Stomach (tissue), 9 donors: ENCODE results near the gene KCNK1. TPM values are rescaled to one million over a fixed set of nuclear protein-coding genes. Genes with fewer than 3 reads are reported as not detected.
A peak's percentile ranks its signal among the peaks of the same experiment; 100 is the strongest.

ENCODE experiments used
- DNase-seq, 2 donors: peaks; one replicate each; pipeline versions ENCODE4 v3.0.0 to v3.0.0-alpha.2; 2013 to 2019
- H3K27ac ChIP-seq, 5 donors: fragments of 200-600 bp in 4 of 5; sonication (generic) in 4 of 5; one replicate each; pipeline ENCODE4 v1.5.1; 2013 to 2019; ENCODE audit warnings: mild to moderate bottlenecking in 1 of 5, moderate library complexity in 1 of 5
- H3K27me3 ChIP-seq, 3 donors: fragments of 200-600 bp; sonication (generic); one replicate each; pipeline ENCODE4 v1.5.1; 2017 to 2019; ENCODE audit warnings: mixed run types in 1 of 3
- H3K36me3 ChIP-seq, 4 donors: fragments of 200-600 bp; sonication (generic); 1 replicate in 3 of 4; 2 replicates in 1 of 4; pipeline ENCODE4 v1.5.1; 2016 to 2019
- H3K4me1 ChIP-seq, 4 donors: fragments of 200-600 bp; sonication (generic); one replicate each; pipeline ENCODE4 v1.5.1; 2016 to 2019
- H3K4me3 ChIP-seq, 4 donors: fragments of 200-600 bp; sonication (generic) in 3 of 4; one replicate each; pipeline ENCODE4 v1.5.1; 2016 to 2019; ENCODE audit warnings: mild to moderate bottlenecking in 1 of 4
- H3K9me3 ChIP-seq, 4 donors: fragments of 200-600 bp; sonication (generic); one replicate each; pipeline ENCODE4 v1.5.1; 2016 to 2019
- CTCF ChIP-seq, 7 experiments: fragments of 450-650 bp in 4 of 7; fragments of 200-600 bp in 3 of 7; sonication (generic) in 3 of 7; IDR thresholded peaks; one replicate each; pipeline ENCODE4 v1.5.1; 2016 to 2019; ENCODE audit warnings: antibody characterized with exemption in 7 of 7, control low read depth in 2 of 7, mild to moderate bottlenecking in 1 of 7
- EP300 ChIP-seq: sonication (generic); formaldehyde crosslinking; IDR thresholded peaks from one replicate; pipeline ENCODE4 v1.6.1; 2017; ENCODE audit warnings: antibody characterized with exemption
- POLR2A ChIP-seq, 4 donors: fragments of 450-650 bp; IDR thresholded peaks; one replicate each; pipeline ENCODE4 v1.6.1; 2016; ENCODE audit warnings: antibody characterized with exemption in 4 of 4, control low read depth in 2 of 4, mild to moderate bottlenecking in 1 of 4, moderate library complexity in 1 of 4
- POLR2AphosphoS5 ChIP-seq, 3 donors: sonication (generic); formaldehyde crosslinking; IDR thresholded peaks; one replicate each; pipeline ENCODE4 v1.6.1; 2016; ENCODE audit warnings: antibody characterized with exemption in 3 of 3
- WGBS, 5 donors: extraction: QIAGEN DNeasy Blood & Tissue Kit in 3 of 5; methylation state at CpG; one replicate each; pipeline versions ENCODE4 v1.1.5 to v1.1.7; 2013 to 2018; 5-methylcytosine and 5-hydroxymethylcytosine counted together
- intact Hi-C: fragments of 100-400 bp; cut with DNase I; formaldehyde crosslinking; loops from one replicate; pipeline ENCODE4 v1.15.1; 2023; ENCODE audit warnings: low total_unique reads
- polyA plus RNA-seq, 3 donors: library from polyadenylated mRNA; stranded (reverse); fragments of 200-250 nt; gene quantifications; one replicate each; pipeline ENCODE4 v1.2.3, GENCODE V29; 2013
- total RNA-seq, 5 donors: library from RNA; depleted of rRNA; stranded (reverse); fragments of >200 nt; gene quantifications; one replicate each; pipeline versions ENCODE4 v1.1.0 to v1.2.3, GENCODE V29; 2014 to 2016
- donor health status: healthy with polysubstance abuse.
- donor health status: Bipolar disorder and iron deficiency.
- donor health status: healthy.

KCNK1 gene
- total and polyA plus RNA-seq, 8 donors, result 4.1 to 52.5 (median 9.5) TPM

GRCh38 chr1:233586301-233586700, 27.6 kb upstream of the KCNK1 start:
- H3K36me3 ChIP-seq, result no peaks in the 10 kb centered on the region
- no peak overlapping the region for H3K4me3 ChIP-seq
- H3K27ac ChIP-seq, result no peak overlapping the region
- no peak for DNase-seq
- H3K4me1 ChIP-seq, result peaks cover 0 to 7% (median 0%) of the 10 kb centered on the region in 4 donors
- no peaks in the 10 kb centered on the region for H3K27me3 ChIP-seq
- H3K9me3 ChIP-seq, result peaks cover 0 to 8% (median 5%) of the 10 kb centered on the region in 4 donors
- intact Hi-C loops, result no loop called here
- TF ChIP-seq POLR2A (IDR thresholded peaks at IDR 0.05), result no peak
- TF ChIP-seq EP300, result no peak
- TF ChIP-seq CTCF (IDR thresholded peaks at IDR 0.05), result no peak
- TF ChIP-seq POLR2AphosphoS5 (IDR thresholded peaks at IDR 0.05), result no peak
- WGBS, 5 donors, result 78 to 90% (median 83%) methylated on average over 2 of the region's 2 CpGs

GRCh38 chr1:233587196-233587595, 26.7 kb upstream of the KCNK1 start:
- peaks cover 0 to 7% (median 0%) of the 10 kb centered on the region in 4 donors for H3K4me1 ChIP-seq
- DNase-seq, result no peak
- peaks cover 0 to 8% (median 5%) of the 10 kb centered on the region in 4 donors for H3K9me3 ChIP-seq
- WGBS, 5 donors, result 81 to 84% (median 82%) methylated on average over 4 of the region's 4 CpGs
- H3K27ac ChIP-seq, result no peak overlapping the region
- no peaks in the 10 kb centered on the region for H3K27me3 ChIP-seq
- TF ChIP-seq CTCF (IDR thresholded peaks at IDR 0.05) (no peak), EP300 (no peak), POLR2A (IDR thresholded peaks at IDR 0.05) (no peak), POLR2AphosphoS5 (IDR thresholded peaks at IDR 0.05) (no peak)
- H3K36me3 ChIP-seq, result no peaks in the 10 kb centered on the region
- H3K4me3 ChIP-seq, result no peak overlapping the region
- intact Hi-C loops, result no loop called here

DNA sequence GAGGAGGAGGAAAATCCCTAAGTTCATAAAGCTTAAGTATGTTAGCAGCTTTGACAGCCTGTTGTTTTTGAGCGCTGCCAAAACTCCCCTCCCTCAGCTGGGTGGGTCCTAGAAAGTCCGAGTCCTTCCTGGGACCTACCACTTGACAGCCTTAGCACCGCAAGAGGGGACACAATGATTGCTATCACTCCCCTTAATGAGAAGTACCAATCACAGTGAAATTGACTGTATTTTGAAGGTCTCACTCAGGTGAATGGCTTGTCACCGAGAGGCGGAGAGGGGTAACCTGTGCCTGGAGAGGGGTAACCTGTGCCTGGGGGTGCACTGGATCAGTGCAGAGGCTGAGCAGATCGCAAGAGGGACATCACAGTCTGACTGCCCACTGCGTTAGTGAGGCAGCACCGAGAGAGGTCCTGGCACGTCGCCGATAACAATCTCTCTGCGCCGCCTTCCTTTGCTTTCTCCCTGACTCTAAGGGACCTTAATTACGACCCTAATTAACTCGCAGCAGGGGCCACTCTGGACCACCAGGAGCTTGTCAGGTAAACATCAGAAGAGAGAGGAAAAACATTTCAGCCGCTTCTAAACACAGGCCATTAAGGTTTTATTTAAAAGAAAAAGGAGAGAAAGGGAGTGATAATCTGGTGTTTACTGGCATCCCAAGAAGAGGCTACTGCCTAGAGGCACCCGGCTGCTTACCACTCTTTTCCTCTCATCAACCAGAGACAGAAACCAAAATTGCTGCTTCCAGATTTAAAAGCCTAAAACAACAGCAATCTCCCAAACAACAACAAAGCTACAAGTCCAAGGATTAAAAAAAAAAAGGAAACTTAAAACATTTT, 25.7 kb upstream of the KCNK1 start:
- Histone ChIP-seq H3K27ac (no peak overlapping the region), H3K4me1 (peaks cover 0 to 7% (median 0%) of the 10 kb centered on the region in 4 donors), H3K27me3 (no peaks in the 10 kb centered on the region), H3K36me3 (no peaks in the 10 kb centered on the region), H3K4me3 (no peak overlapping the region), H3K9me3 (peaks cover 0 to 8% (median 5%) of the 10 kb centered on the region in 4 donors)
- DNase-seq, result peak in 1 of 2 donors; percentile 9
- intact Hi-C loops, result no loop called here
- TF ChIP-seq CTCF (IDR thresholded peaks at IDR 0.05) (no peak), POLR2A (IDR thresholded peaks at IDR 0.05) (no peak), EP300 (no peak), POLR2AphosphoS5 (IDR thresholded peaks at IDR 0.05) (no peak)
- 8 to 17% (median 10%) methylated on average over 17 of the region's 17 CpGs for WGBS, 5 donors

GRCh38 chr1:233597489-233597901, 16.4 kb upstream of the KCNK1 start:
- DNase-seq, result no peak
- TF ChIP-seq POLR2AphosphoS5 (IDR thresholded peaks at IDR 0.05) (no peak), EP300 (no peak), POLR2A (IDR thresholded peaks at IDR 0.05) (no peak), CTCF (IDR thresholded peaks at IDR 0.05) (no peak)
- Histone ChIP-seq H3K4me1 (no peaks in the 10 kb centered on the region), H3K4me3 (no peak overlapping the region), H3K36me3 (no peaks in the 10 kb centered on the region), H3K27ac (no peak overlapping the region), H3K27me3 (no peaks in the 10 kb centered on the region), H3K9me3 (no peaks in the 10 kb centered on the region)
- intact Hi-C loops, result no loop called here
- 35 to 49% (median 43%) methylated on average over 2 of the region's 2 CpGs for WGBS, 5 donors
